Neural cell (in vitro differentiated cells): ENCODE data around the gene LIN9. TPM values are rescaled to one million over a fixed set of nuclear protein-coding genes. Genes with fewer than 3 reads are reported as not detected.

Experiments
- H2AFZ ChIP-seq: fragments of 200-600, 300-800 bp; sonication (generic), shearing (Covaris generic); 2 replicates; pipeline ENCODE4 v1.6.0; 2014; ENCODE audit warnings: low read depth, mild to moderate bottlenecking, antibody characterized with exemption, low read length, moderate library complexity
- H3F3A ChIP-seq: fragments of 200-600 bp; shearing (Covaris generic); 2 replicates; pipeline ENCODE4 v1.6.1; 2016; ENCODE audit warnings: mild to moderate bottlenecking, moderate library complexity, mixed read lengths, antibody characterized with exemption, low read length; ENCODE audit not compliant: insufficient read depth, poor library complexity, severe bottlenecking
- H3K27ac ChIP-seq: fragments of 200-600, 300-800 bp; sonication (generic), shearing (Covaris generic); 2 replicates; pipeline ENCODE4 v1.5.1; 2014; ENCODE audit warnings: mild to moderate bottlenecking, low read length, moderate library complexity
- H3K27me3 ChIP-seq: fragments of 300-800, 200-600 bp; sonication (generic), shearing (Covaris generic); 2 replicates; pipeline ENCODE4 v1.6.0; 2014; ENCODE audit warnings: mild to moderate bottlenecking, low read depth, low read length, moderate library complexity; ENCODE audit not compliant: insufficient read depth
- H3K36me3 ChIP-seq: fragments of 300-800, 200-600 bp; sonication (generic), shearing (Covaris generic); 2 replicates; pipeline ENCODE4 v1.5.1; 2014; ENCODE audit warnings: mild to moderate bottlenecking, antibody characterized with exemption, low read length, moderate library complexity; ENCODE audit not compliant: insufficient read depth
- H3K4me2 ChIP-seq: fragments of 300-800, 200-600 bp; sonication (generic), shearing (Covaris generic); 2 replicates; pipeline ENCODE4 v1.6.0; 2014; ENCODE audit warnings: mild to moderate bottlenecking, low read length
- H3K4me3 ChIP-seq: fragments of 300-800, 200-600 bp; sonication (generic), shearing (Covaris generic); 2 replicates; pipeline ENCODE4 v1.5.1; 2014; ENCODE audit warnings: mild to moderate bottlenecking, low read length, moderate library complexity
- H3K79me2 ChIP-seq: fragments of 200-600 bp; shearing (Covaris generic); replicated peaks from 2 replicates; pipeline ENCODE4 v1.6.0; 2014; ENCODE audit warnings: mild to moderate bottlenecking, low read length, moderate library complexity; ENCODE audit not compliant: insufficient read depth
- H3K9ac ChIP-seq: fragments of 300-800, 200-600 bp; sonication (generic), shearing (Covaris generic); 2 replicates; pipeline ENCODE4 v1.6.1; 2016; ENCODE audit warnings: mild to moderate bottlenecking, low read length, mixed read lengths
- H3K9me2 ChIP-seq: fragments of 200-600 bp; shearing (Covaris generic); 2 replicates; pipeline ENCODE4 v1.6.1; 2016; ENCODE audit warnings: mild to moderate bottlenecking, low read length, mixed read lengths; ENCODE audit not compliant: insufficient read depth
- H3K9me3 ChIP-seq: fragments of 200-600, 300-800 bp; sonication (generic), shearing (Covaris generic); 2 replicates; pipeline ENCODE4 v1.6.1; 2016; ENCODE audit warnings: mild to moderate bottlenecking, mixed run types, low read length, moderate library complexity, mixed read lengths
- H4K20me1 ChIP-seq: fragments of 200-600 bp; shearing (Covaris generic); 2 replicates; pipeline ENCODE4 v1.6.1; 2016; ENCODE audit warnings: mild to moderate bottlenecking, mixed run types; ENCODE audit not compliant: insufficient read depth
- EP300 ChIP-seq: fragments of 450-650 bp; conservative IDR thresholded peaks from 2 replicates; pipeline ENCODE4 v1.6.1; 2014; ENCODE audit warnings: antibody characterized with exemption, mild to moderate bottlenecking, moderate library complexity; ENCODE audit not compliant: poor library complexity, severe bottlenecking
- EZH2 ChIP-seq: fragments of 200-600, 300-800 bp; shearing (Covaris generic), sonication (generic); IDR thresholded peaks from 2 replicates; pipeline ENCODE4 v1.6.1; 2014; ENCODE audit warnings: antibody characterized with exemption, low read length, borderline replicate concordance, mild to moderate bottlenecking; ENCODE audit not compliant: insufficient read depth, poor library complexity, severe bottlenecking
- MXI1 ChIP-seq: fragments of 450-650 bp; conservative IDR thresholded peaks from 2 replicates; pipeline ENCODE4 v1.6.1; 2014; ENCODE audit warnings: antibody characterized with exemption, mild to moderate bottlenecking; ENCODE audit not compliant: poor library complexity, severe bottlenecking
- POLR2AphosphoS5 ChIP-seq: IDR thresholded peaks from 2 replicates; pipeline ENCODE4 v1.6.1; 2012
- RAD21 ChIP-seq: fragments of 450-650 bp; conservative IDR thresholded peaks from 2 replicates; pipeline ENCODE4 v1.6.1; 2014; ENCODE audit warnings: antibody characterized with exemption, mild to moderate bottlenecking, moderate library complexity
- REST ChIP-seq: IDR thresholded peaks from 2 replicates; pipeline ENCODE4 v1.6.1; 2012; ENCODE audit warnings: borderline replicate concordance
- SMC3 ChIP-seq: fragments of 450-650 bp; conservative IDR thresholded peaks from 2 replicates; pipeline ENCODE4 v1.6.1; 2014; ENCODE audit warnings: antibody characterized with exemption, mild to moderate bottlenecking, moderate library complexity; ENCODE audit not compliant: poor library complexity
- TAF1 ChIP-seq: IDR thresholded peaks from 2 replicates; pipeline ENCODE4 v1.6.1; 2012; ENCODE audit warnings: low read depth
- polyA plus RNA-seq: library from polyadenylated mRNA; depleted of rRNA; stranded (reverse); fragments of >200 nt; gene quantifications from 2 replicates; pipeline ENCODE4 v1.2.3, GENCODE V29; 2014
- TF ChIP-seq, protein P1 (sequence below): fragments of 450-650 bp; IDR thresholded peaks from 2 replicates; pipeline ENCODE4 v1.5.1; 2014; ENCODE audit warnings: antibody characterized with exemption, mild to moderate bottlenecking, moderate library complexity; ENCODE audit not compliant: poor library complexity, severe bottlenecking

Gene LIN9
- polyA plus RNA-seq, 1 donor from 2014 or later = 11.9 TPM

DNA sequence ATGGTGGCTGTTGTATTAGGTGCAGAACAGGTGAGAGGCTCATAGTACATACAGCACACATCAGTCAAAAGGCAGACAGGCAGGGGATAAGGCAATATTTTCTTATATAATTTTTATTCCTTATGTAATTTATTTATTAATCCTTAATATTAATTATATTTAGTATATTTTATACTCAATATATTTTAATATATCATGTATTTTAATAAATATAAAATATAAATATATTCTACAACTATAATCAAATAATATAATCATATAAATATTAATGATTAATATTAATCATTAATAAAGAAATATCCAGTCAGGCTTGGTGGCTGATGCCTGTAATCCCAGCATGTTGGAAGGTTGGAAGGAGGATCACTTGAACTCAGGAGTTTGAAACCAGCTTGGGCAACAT is 104.8 kb downstream of the LIN9 start:
- no peaks in the 10 kb centered on the region for H3K27me3 ChIP-seq
- no peak overlapping the region for H3K27ac ChIP-seq
- H3F3A ChIP-seq = no peaks in the 10 kb centered on the region
- H3K9me2 ChIP-seq = no peaks in the 10 kb centered on the region
- TF ChIP-seq EP300 (no peak), SMC3 (no peak), RAD21 (no peak), EZH2 (no peak), TAF1 (no peak), POLR2AphosphoS5 (no peak), REST (no peak), MXI1 (no peak)
- TF ChIP-seq, protein P1, sequence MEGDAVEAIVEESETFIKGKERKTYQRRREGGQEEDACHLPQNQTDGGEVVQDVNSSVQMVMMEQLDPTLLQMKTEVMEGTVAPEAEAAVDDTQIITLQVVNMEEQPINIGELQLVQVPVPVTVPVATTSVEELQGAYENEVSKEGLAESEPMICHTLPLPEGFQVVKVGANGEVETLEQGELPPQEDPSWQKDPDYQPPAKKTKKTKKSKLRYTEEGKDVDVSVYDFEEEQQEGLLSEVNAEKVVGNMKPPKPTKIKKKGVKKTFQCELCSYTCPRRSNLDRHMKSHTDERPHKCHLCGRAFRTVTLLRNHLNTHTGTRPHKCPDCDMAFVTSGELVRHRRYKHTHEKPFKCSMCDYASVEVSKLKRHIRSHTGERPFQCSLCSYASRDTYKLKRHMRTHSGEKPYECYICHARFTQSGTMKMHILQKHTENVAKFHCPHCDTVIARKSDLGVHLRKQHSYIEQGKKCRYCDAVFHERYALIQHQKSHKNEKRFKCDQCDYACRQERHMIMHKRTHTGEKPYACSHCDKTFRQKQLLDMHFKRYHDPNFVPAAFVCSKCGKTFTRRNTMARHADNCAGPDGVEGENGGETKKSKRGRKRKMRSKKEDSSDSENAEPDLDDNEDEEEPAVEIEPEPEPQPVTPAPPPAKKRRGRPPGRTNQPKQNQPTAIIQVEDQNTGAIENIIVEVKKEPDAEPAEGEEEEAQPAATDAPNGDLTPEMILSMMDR = no peak
- H3K4me3 ChIP-seq = no peak overlapping the region
- no peaks in the 10 kb centered on the region for H3K9me3 ChIP-seq
- no peaks in the 10 kb centered on the region for H3K36me3 ChIP-seq
- H3K4me2 ChIP-seq = no peak overlapping the region
- H3K79me2 ChIP-seq = no peaks in the 10 kb centered on the region
- no peak overlapping the region for H3K9ac ChIP-seq
- no peak overlapping the region for H2AFZ ChIP-seq
- no peaks in the 10 kb centered on the region for H4K20me1 ChIP-seq

- H3K9ac ChIP-seq = no peak overlapping the region
- H4K20me1 ChIP-seq = no peaks in the 10 kb centered on the region
- H3K4me2 ChIP-seq = no peak overlapping the region
- no peak overlapping the region for H2AFZ ChIP-seq
- no peaks in the 10 kb centered on the region for H3K9me3 ChIP-seq
- TF ChIP-seq MXI1 (no peak), TAF1 (no peak), REST (no peak), EP300 (no peak), RAD21 (no peak), POLR2AphosphoS5 (no peak), SMC3 (no peak), EZH2 (no peak)
- TF ChIP-seq, protein P1 = no peak
- H3K9me2 ChIP-seq = no peaks in the 10 kb centered on the region
- no peaks in the 10 kb centered on the region for H3K27me3 ChIP-seq
- no peak overlapping the region for H3K27ac ChIP-seq
- H3K79me2 ChIP-seq = no peaks in the 10 kb centered on the region
- H3K36me3 ChIP-seq = no peaks in the 10 kb centered on the region
- H3K4me3 ChIP-seq = no peak overlapping the region
- no peaks in the 10 kb centered on the region for H3F3A ChIP-seq
Observed at GRCh38 chr1:226203655-226204054, 105.3 kb downstream of the LIN9 start.
